Trophoblast cell (in vitro differentiated cells and primary cell): ENCODE results near the gene TMEM86B.

ENCODE experiments used
- DNase-seq, 2 donors: peaks; one replicate each; pipeline ENCODE4 v3.0.0-alpha.2; 2016
- H2AFZ ChIP-seq: 2 replicates; pipeline ENCODE4 v1.6.1; 2013; ENCODE audit warnings: low read length, moderate library complexity, mild to moderate bottlenecking; ENCODE audit not compliant: insufficient read depth, poor library complexity
- H2AK5ac ChIP-seq: 2 replicates; pipeline ENCODE4 v1.6.1; 2013; ENCODE audit warnings: mild to moderate bottlenecking, low read length
- H2BK120ac ChIP-seq: 2 replicates; pipeline ENCODE4 v1.6.1; 2013; ENCODE audit warnings: low read length, mild to moderate bottlenecking, moderate library complexity; ENCODE audit not compliant: insufficient read depth, poor library complexity
- H2BK12ac ChIP-seq: 2 replicates; pipeline ENCODE4 v1.6.1; 2013; ENCODE audit warnings: mild to moderate bottlenecking, low read length, moderate library complexity
- H2BK5ac ChIP-seq: 2 replicates; pipeline ENCODE4 v1.6.1; 2013; ENCODE audit warnings: low read length, low read depth, moderate library complexity, mild to moderate bottlenecking; ENCODE audit not compliant: poor library complexity
- H3K14ac ChIP-seq: 2 replicates; pipeline ENCODE4 v1.6.1; 2013; ENCODE audit warnings: mild to moderate bottlenecking, low read length
- H3K18ac ChIP-seq: 2 replicates; pipeline ENCODE4 v1.6.1; 2013; ENCODE audit warnings: mild to moderate bottlenecking, low read length
- H3K23ac ChIP-seq: 2 replicates; pipeline ENCODE4 v1.6.1; 2013; ENCODE audit warnings: low read length
- H3K27ac ChIP-seq: 2 replicates; pipeline ENCODE4 v1.5.1; 2013; ENCODE audit warnings: low read depth, mild to moderate bottlenecking, inconsistent platforms, low read length, moderate library complexity
- H3K27me3 ChIP-seq: 2 replicates; pipeline ENCODE4 v1.6.1; 2013; ENCODE audit warnings: inconsistent platforms, mild to moderate bottlenecking, low read length, moderate library complexity; ENCODE audit not compliant: insufficient read depth
- H3K36me3 ChIP-seq, 2 experiments: 1 replicate in 1 of 2; 2 replicates in 1 of 2; pipeline ENCODE4 v1.6.1; 2013; ENCODE audit warnings: low read length in 2 of 2, mild to moderate bottlenecking in 2 of 2, moderate library complexity in 1 of 2; ENCODE audit not compliant: insufficient read depth in 2 of 2, control insufficient read depth in 1 of 2
- H3K4ac ChIP-seq: 2 replicates; pipeline ENCODE4 v1.6.1; 2013; ENCODE audit warnings: low read depth, mild to moderate bottlenecking, low read length, moderate library complexity
- H3K4me1 ChIP-seq, 2 experiments: 1 replicate in 1 of 2; 2 replicates in 1 of 2; pipeline ENCODE4 v1.6.1; 2013; ENCODE audit warnings: low read length in 2 of 2, mild to moderate bottlenecking in 2 of 2, moderate library complexity in 1 of 2; ENCODE audit not compliant: insufficient read depth in 2 of 2, control insufficient read depth in 1 of 2
- H3K4me2 ChIP-seq: 2 replicates; pipeline ENCODE4 v1.6.1; 2013; ENCODE audit warnings: inconsistent platforms, mild to moderate bottlenecking, low read length, moderate library complexity
- H3K4me3 ChIP-seq: 2 replicates; pipeline ENCODE4 v1.5.1; 2013; ENCODE audit warnings: mild to moderate bottlenecking, low read depth, low read length, inconsistent platforms
- H3K79me1 ChIP-seq: one replicate; pipeline ENCODE4 v1.6.1; 2013; ENCODE audit warnings: low read length
- H3K79me2 ChIP-seq: 2 replicates; pipeline ENCODE4 v1.6.1; 2013; ENCODE audit warnings: low read length, mild to moderate bottlenecking; ENCODE audit not compliant: control insufficient read depth, insufficient read depth, poor library complexity
- H3K9ac ChIP-seq: 2 replicates; pipeline ENCODE4 v1.6.1; 2013; ENCODE audit warnings: mild to moderate bottlenecking, low read length
- H3K9me3 ChIP-seq: 2 replicates; pipeline ENCODE4 v1.6.1; 2013; ENCODE audit warnings: low read depth, mild to moderate bottlenecking, control low read depth, inconsistent platforms, low read length; ENCODE audit not compliant: insufficient read depth
- H4K12ac ChIP-seq: 2 replicates; pipeline ENCODE4 v1.6.1; 2013; ENCODE audit warnings: low read depth, mild to moderate bottlenecking, low read length, moderate library complexity
- H4K8ac ChIP-seq: 2 replicates; pipeline ENCODE4 v1.6.1; 2013; ENCODE audit warnings: low read depth, mild to moderate bottlenecking, low read length, moderate library complexity
- H4K91ac ChIP-seq: one replicate; pipeline ENCODE4 v1.6.1; 2013; ENCODE audit warnings: low read depth, mild to moderate bottlenecking, low read length, moderate library complexity
- WGBS: extraction: QIAGEN DNeasy Blood & Tissue Kit; methylation state at CpG from one replicate; pipeline ENCODE4 v1.1.7; 2013; ENCODE audit warnings: missing lambda C conversion rate; ENCODE audit not compliant: insufficient read length, insufficient coverage; ENCODE audit errors: extremely low coverage; 5-methylcytosine and 5-hydroxymethylcytosine counted together

The TMEM86B gene

GRCh38 chr19:55227241-55228014, 1.1 kb downstream of the TMEM86B start:
- Histone ChIP-seq H3K9ac (no peak overlapping the region), H3K4ac (no peak overlapping the region), H3K79me1 (no peaks in the 10 kb centered on the region), H3K4me1 (no peaks in the 10 kb centered on the region), H3K27me3 (no peaks in the 10 kb centered on the region), H3K79me2 (no peaks in the 10 kb centered on the region), H3K4me2 (no peak overlapping the region), H3K27ac (no peak overlapping the region), H4K8ac (no peak overlapping the region), H4K12ac (no peak overlapping the region), H3K14ac (no peak overlapping the region), H2BK5ac (no peak overlapping the region), H4K91ac (no peak overlapping the region), H2AK5ac (no peak overlapping the region), H3K18ac (no peak overlapping the region), H3K9me3 (peaks cover 1% of the 10 kb centered on the region), H2BK120ac (no peak overlapping the region), H3K36me3 (peaks cover 60 to 61% of the 10 kb centered on the region in 2 experiments), H3K23ac (no peak overlapping the region), H3K4me3 (no peak overlapping the region), H2AFZ (no peak overlapping the region), H2BK12ac (no peak overlapping the region)
- DNase-seq, result no peak
- no CpG with 5 or more reads among the region's 25 CpGs for WGBS

- H2AK5ac ChIP-seq, result no peak overlapping the region
- H3K79me1 ChIP-seq, result no peaks in the 10 kb centered on the region
- H4K91ac ChIP-seq, result no peak overlapping the region
- no peak overlapping the region for H2AFZ ChIP-seq
- no peaks in the 10 kb centered on the region for H3K4me1 ChIP-seq
- no peak for DNase-seq
- H4K12ac ChIP-seq, result no peak overlapping the region
- H3K14ac ChIP-seq, result no peak overlapping the region
- H4K8ac ChIP-seq, result no peak overlapping the region
- WGBS, result no CpG with 5 or more reads among the region's 18 CpGs
- H3K79me2 ChIP-seq, result no peaks in the 10 kb centered on the region
- no peak overlapping the region for H3K9ac ChIP-seq
- no peak overlapping the region for H2BK12ac ChIP-seq
- no peak overlapping the region for H3K23ac ChIP-seq
- no peak overlapping the region for H3K4ac ChIP-seq
- no peak overlapping the region for H3K27ac ChIP-seq
- H3K18ac ChIP-seq, result no peak overlapping the region
- no peaks in the 10 kb centered on the region for H3K27me3 ChIP-seq
- H3K4me3 ChIP-seq, result no peak overlapping the region
- H2BK5ac ChIP-seq, result no peak overlapping the region
- H3K9me3 ChIP-seq, result no peaks in the 10 kb centered on the region
- no peak overlapping the region for H2BK120ac ChIP-seq
- H3K36me3 ChIP-seq, result peaks cover 53 to 55% of the 10 kb centered on the region in 2 experiments
- no peak overlapping the region for H3K4me2 ChIP-seq
Observed at GRCh38 chr19:55226788-55227187, 1.8 kb downstream of the TMEM86B start.

GRCh38 chr19:55226273-55226672, 2.3 kb downstream of the TMEM86B start:
- no peak overlapping the region for H3K18ac ChIP-seq
- no peaks in the 10 kb centered on the region for H3K79me1 ChIP-seq
- DNase-seq, result no peak
- H3K27me3 ChIP-seq, result no peaks in the 10 kb centered on the region
- no peak overlapping the region for H4K8ac ChIP-seq
- H2BK12ac ChIP-seq, result no peak overlapping the region
- no peak overlapping the region for H3K4me3 ChIP-seq
- no peak overlapping the region for H3K4me2 ChIP-seq
- H3K9ac ChIP-seq, result no peak overlapping the region
- no peak overlapping the region for H4K12ac ChIP-seq
- no CpG with 5 or more reads among the region's 9 CpGs for WGBS
- H3K9me3 ChIP-seq, result no peaks in the 10 kb centered on the region
- peaks cover 48 to 50% of the 10 kb centered on the region in 2 experiments for H3K36me3 ChIP-seq
- H3K23ac ChIP-seq, result no peak overlapping the region
- H3K4me1 ChIP-seq, result no peaks in the 10 kb centered on the region
- no peak overlapping the region for H3K4ac ChIP-seq
- no peak overlapping the region for H2BK5ac ChIP-seq
- no peak overlapping the region for H2AFZ ChIP-seq
- no peak overlapping the region for H4K91ac ChIP-seq
- H3K79me2 ChIP-seq, result no peaks in the 10 kb centered on the region
- no peak overlapping the region for H2BK120ac ChIP-seq
- no peak overlapping the region for H3K27ac ChIP-seq
- no peak overlapping the region for H2AK5ac ChIP-seq
- no peak overlapping the region for H3K14ac ChIP-seq

- Histone ChIP-seq H3K27ac (no peak overlapping the region), H3K4ac (no peak overlapping the region), H4K8ac (no peak overlapping the region), H3K79me1 (no peaks in the 10 kb centered on the region), H3K4me3 (no peak overlapping the region), H4K12ac (no peak overlapping the region), H3K4me2 (no peak overlapping the region), H3K23ac (no peak overlapping the region), H3K27me3 (no peaks in the 10 kb centered on the region), H2BK120ac (no peak overlapping the region), H2BK12ac (no peak overlapping the region), H3K14ac (no peak overlapping the region), H3K9me3 (peaks cover 3% of the 10 kb centered on the region), H2AFZ (no peak overlapping the region), H3K36me3 (peaks cover 41 to 43% of the 10 kb centered on the region in 2 experiments), H4K91ac (no peak overlapping the region), H3K9ac (no peak overlapping the region), H2BK5ac (no peak overlapping the region), H3K18ac (no peak overlapping the region), H3K79me2 (no peaks in the 10 kb centered on the region), H2AK5ac (no peak overlapping the region), H3K4me1 (no peaks in the 10 kb centered on the region)
- DNase-seq, result no peak
- WGBS, result no CpG with 5 or more reads among the region's 7 CpGs
Observed at GRCh38 chr19:55225415-55225958, 3.1 kb downstream of the TMEM86B start.
